Activated CD8-positive, alpha-beta T cell treated with anti-CD3 and anti-CD28 coated beads, Interleukin-2, amount 10 ng/mL, durations not matched to agents 7 days and 5 days (primary cell): Measurements from ENCODE around the gene DENND6B. TPM values are rescaled to one million over a fixed set of nuclear protein-coding genes. Genes with fewer than 3 reads are reported as not detected.

Experiments used
- ATAC-seq: fragments of 150-1000 bp; cut with Tn5 transposase; one replicate; pipeline ENCODE4 v1.10.0; 2021; ENCODE audit warnings: moderate library complexity
- CTCF ChIA-PET: fragments of 350-600 bp; sonication (Branson Sonifier 250); formaldehyde crosslinking; loops from one replicate; lab custom pipeline; 2021; ENCODE audit warnings: antibody characterized with exemption; lab: Charles Lee
- POLR2A ChIA-PET: fragments of 350-600 bp; sonication (Branson Sonifier 250); formaldehyde crosslinking; loops from one replicate; lab custom pipeline; 2021; ENCODE audit warnings: antibody characterized with exemption; lab: Charles Lee
- DNase-seq: peaks from one replicate; pipeline ENCODE4 v3.0.0-alpha.2; 2020
- H3K27ac Mint-ChIP-seq: one replicate; pipeline ENCODE4 v1.8.0; 2021; ENCODE audit warnings: mild to moderate bottlenecking, mixed read lengths
- H3K27me3 Mint-ChIP-seq: one replicate; pipeline ENCODE4 v1.8.0; 2021; ENCODE audit warnings: low read depth, mixed read lengths
- H3K36me3 Mint-ChIP-seq: one replicate; pipeline ENCODE4 v1.8.0; 2021; ENCODE audit warnings: low read depth, mixed read lengths
- H3K4me1 Mint-ChIP-seq: one replicate; pipeline ENCODE4 v1.8.0; 2021; ENCODE audit warnings: low read depth, mixed read lengths
- H3K4me3 Mint-ChIP-seq: one replicate; pipeline ENCODE4 v1.8.0; 2021; ENCODE audit warnings: mild to moderate bottlenecking, mixed read lengths
- H3K9me3 Mint-ChIP-seq: one replicate; pipeline ENCODE4 v1.8.0; 2022; ENCODE audit warnings: mixed read lengths; ENCODE audit not compliant: insufficient read depth
- total RNA-seq, 2 experiments: library from RNA; stranded (reverse); gene quantifications; one replicate each; pipeline ENCODE4 v1.2.3, GENCODE V29; 2021

The DENND6B gene
- total RNA-seq, 2 experiments from 2014 or later, result 6.0 to 7.0 TPM

GRCh38 chr22:50313600-50313999, 13.2 kb downstream of the DENND6B start:
- POLR2A ChIA-PET, result interaction anchor here (0.6 to 2.0 kb wide), 4 partner anchors 10 to 76 kb away, joined by 3 to 7 read pairs (median 3); no protein-coding TSS in a partner anchor
- Mint-ChIP-seq H3K9me3 (no peaks in the 10 kb centered on the region), H3K4me3 (peak overlapping the region; percentile 79), H3K36me3 (no peaks in the 10 kb centered on the region), H3K4me1 (peaks cover 28% of the 10 kb centered on the region), H3K27ac (peak overlapping the region; percentile 91), H3K27me3 (no peaks in the 10 kb centered on the region)
- ATAC-seq (no peak), DNase-seq (no peak)
- CTCF ChIA-PET, result interaction anchor here (3.1 kb wide), 1 partner anchor 14 kb away, joined by 18 read pairs; the partner anchor contains the start of gene DENND6B

- ATAC-seq (no peak), DNase-seq (no peak)
- Mint-ChIP-seq H3K27me3 (no peaks in the 10 kb centered on the region), H3K4me1 (peaks cover 31% of the 10 kb centered on the region), H3K9me3 (no peaks in the 10 kb centered on the region), H3K27ac (no peak overlapping the region), H3K36me3 (no peaks in the 10 kb centered on the region), H3K4me3 (peak overlapping the region; percentile 42)
- CTCF ChIA-PET, result interaction anchor here (3.1 kb wide), 1 partner anchor 15 kb away, joined by 18 read pairs; the partner anchor contains the start of gene DENND6B
- POLR2A ChIA-PET, result no interaction called here
These were observed 13.8 kb downstream of the DENND6B start for GRCh38 chr22:50313021-50313420.

- peaks cover 31% of the 10 kb centered on the region for H3K4me1 Mint-ChIP-seq
- POLR2A ChIA-PET, result no interaction called here
- ATAC-seq, result no peak
These were observed 14.4 kb downstream of the DENND6B start for GRCh38 chr22:50312371-50312770.

GRCh38 chr22:50311606-50312351, 15.0 kb downstream of the DENND6B start:
- Mint-ChIP-seq H3K27ac (no peak overlapping the region), H3K4me3 (no peak overlapping the region), H3K36me3 (no peaks in the 10 kb centered on the region), H3K27me3 (no peaks in the 10 kb centered on the region), H3K4me1 (peaks cover 31% of the 10 kb centered on the region), H3K9me3 (no peaks in the 10 kb centered on the region)
- DNase-seq (no peak), ATAC-seq (no peak)
- ChIA-PET CTCF (no interaction called here), POLR2A (no interaction called here)

More at GRCh38 chr22:50312371-50312770, 14.4 kb downstream of the DENND6B start:
- Mint-ChIP-seq H3K4me3 (no peak overlapping the region), H3K36me3 (no peaks in the 10 kb centered on the region), H3K27ac (no peak overlapping the region), H3K27me3 (no peaks in the 10 kb centered on the region), H3K9me3 (no peaks in the 10 kb centered on the region)
- no peak for DNase-seq
- CTCF ChIA-PET, result no interaction called here

GRCh38 chr22:50310949-50311444, 15.8 kb downstream of the DENND6B start:
- Mint-ChIP-seq H3K9me3 (no peaks in the 10 kb centered on the region), H3K4me3 (no peak overlapping the region), H3K36me3 (no peaks in the 10 kb centered on the region), H3K4me1 (peaks cover 35% of the 10 kb centered on the region), H3K27ac (no peak overlapping the region), H3K27me3 (peaks cover 2% of the 10 kb centered on the region)
- DNase-seq (no peak), ATAC-seq (no peak)
- ChIA-PET CTCF (no interaction called here), POLR2A (no interaction called here)

GRCh38 chr22:50310031-50310722, 16.6 kb downstream of the DENND6B start:
- ATAC-seq (no peak), DNase-seq (no peak)
- H3K9me3 Mint-ChIP-seq, result no peaks in the 10 kb centered on the region
- H3K4me1 Mint-ChIP-seq, result peaks cover 34% of the 10 kb centered on the region
- POLR2A ChIA-PET, result interaction anchor here (0.9 kb wide), 1 partner anchor 16 kb away, joined by 3 read pairs; no protein-coding TSS in a partner anchor
- H3K4me3 Mint-ChIP-seq, result no peak overlapping the region
- H3K27me3 Mint-ChIP-seq, result peaks cover 2% of the 10 kb centered on the region
- CTCF ChIA-PET, result no interaction called here
- no peak overlapping the region for H3K27ac Mint-ChIP-seq
- no peaks in the 10 kb centered on the region for H3K36me3 Mint-ChIP-seq

GRCh38 chr22:50309601-50309991, 17.2 kb downstream of the DENND6B start:
- ChIA-PET POLR2A (interaction anchor here (0.9 kb wide), 1 partner anchor 16 kb away, joined by 3 read pairs; no protein-coding TSS in a partner anchor), CTCF (no interaction called here)
- no peak overlapping the region for H3K4me3 Mint-ChIP-seq
- H3K27ac Mint-ChIP-seq, result no peak overlapping the region
- no peaks in the 10 kb centered on the region for H3K36me3 Mint-ChIP-seq
- no peaks in the 10 kb centered on the region for H3K9me3 Mint-ChIP-seq
- peaks cover 33% of the 10 kb centered on the region for H3K4me1 Mint-ChIP-seq
- H3K27me3 Mint-ChIP-seq, result peaks cover 2% of the 10 kb centered on the region
- no peak for DNase-seq
- no peak for ATAC-seq

GRCh38 chr22:50308986-50309600, 17.7 kb downstream of the DENND6B start:
- Mint-ChIP-seq H3K27me3 (peaks cover 2% of the 10 kb centered on the region), H3K27ac (no peak overlapping the region), H3K36me3 (no peaks in the 10 kb centered on the region), H3K9me3 (no peaks in the 10 kb centered on the region), H3K4me3 (no peak overlapping the region), H3K4me1 (peaks cover 33% of the 10 kb centered on the region)
- CTCF ChIA-PET, result no interaction called here
- ATAC-seq, result no peak
- DNase-seq, result no peak
- POLR2A ChIA-PET, result no interaction called here

- POLR2A ChIA-PET, result no interaction called here
- Mint-ChIP-seq H3K36me3 (no peaks in the 10 kb centered on the region), H3K27ac (no peak overlapping the region), H3K4me1 (peaks cover 32% of the 10 kb centered on the region), H3K4me3 (no peak overlapping the region), H3K27me3 (peaks cover 2% of the 10 kb centered on the region), H3K9me3 (no peaks in the 10 kb centered on the region)
- CTCF ChIA-PET, result no interaction called here
- DNase-seq (no peak), ATAC-seq (no peak)
These were observed 18.2 kb downstream of the DENND6B start for GRCh38 chr22:50308597-50308935.

- ChIA-PET CTCF (no interaction called here), POLR2A (interaction anchor here (1.4 kb wide), 1 partner anchor 7 kb away, joined by 6 read pairs; no protein-coding TSS in a partner anchor)
- H3K9me3 Mint-ChIP-seq, result no peaks in the 10 kb centered on the region
- H3K27ac Mint-ChIP-seq, result no peak overlapping the region
- ATAC-seq, result no peak
- H3K4me1 Mint-ChIP-seq, result peaks cover 35% of the 10 kb centered on the region
- H3K4me3 Mint-ChIP-seq, result no peak overlapping the region
- H3K36me3 Mint-ChIP-seq, result no peaks in the 10 kb centered on the region
- DNase-seq, result no peak
- peaks cover 2% of the 10 kb centered on the region for H3K27me3 Mint-ChIP-seq
These were observed 18.8 kb downstream of the DENND6B start for GRCh38 chr22:50307890-50308596.
